ENCODE data around the gene DOCK2. TPM values are rescaled to one million over a fixed set of nuclear protein-coding genes. Genes with fewer than 3 reads are reported as not detected.

DOCK2 gene
- total and polyA plus RNA-seq, 2 of the 8 experiments (the other 6 are each of a cell fraction or from before 2014, with no cell fraction given) = 3.9 to 5.7 TPM

DNA sequence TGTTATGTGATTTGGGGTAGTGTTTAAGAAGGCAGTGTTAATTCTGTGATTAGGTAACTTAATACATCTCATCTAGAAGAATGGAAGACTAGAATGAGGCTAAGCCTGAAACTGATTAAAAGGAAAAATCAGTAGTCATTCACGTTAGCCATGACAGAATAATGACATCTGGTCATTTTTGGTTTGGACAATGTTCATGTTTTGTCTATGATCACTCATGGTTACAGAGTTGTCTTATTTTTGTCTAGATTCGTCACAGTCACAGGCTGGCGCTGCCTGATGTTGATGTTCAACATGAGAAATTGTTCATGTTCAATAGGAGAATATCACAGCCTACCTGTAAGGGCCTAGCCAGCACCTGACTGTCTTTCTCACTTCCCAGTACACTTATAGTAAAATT is 9.5 kb upstream of the DOCK2 start:
- H2BK5ac ChIP-seq (ENCODE audit: low read depth, low read length) = no peak overlapping the region
- no peak overlapping the region for H3K4me2 ChIP-seq (ENCODE audit: insufficient read depth in 1 of 2, low read depth in 2 of 2, low read length in 2 of 2)
- H3K9ac ChIP-seq (replicated peaks in 1 of 4; ENCODE audit: extremely low read depth in 1 of 4, low read depth in 3 of 4, low read length in 3 of 4) = no peak overlapping the region
- H3K79me1 ChIP-seq (ENCODE audit: low read depth, low read length) = no peaks in the 10 kb centered on the region
- no peaks in the 10 kb centered on the region for H3K36me3 ChIP-seq (ENCODE audit: control insufficient read depth in 2 of 4, insufficient read depth in 4 of 4, low read length in 3 of 4)
- H2BK15ac ChIP-seq (ENCODE audit: low read length) = no peak overlapping the region
- H4K8ac ChIP-seq (ENCODE audit: extremely low read depth, insufficient read depth, low read length) = no peak overlapping the region
- H3K23ac ChIP-seq (ENCODE audit: insufficient read length) = no peak overlapping the region
- H2AFZ ChIP-seq (ENCODE audit: low read length) = no peak overlapping the region
- H3K27ac ChIP-seq (ENCODE audit: low read depth, low read length) = no peak overlapping the region
- no peaks in the 10 kb centered on the region for H3K4me1 ChIP-seq (replicated peaks in 1 of 4; ENCODE audit: control insufficient read depth in 3 of 4, insufficient read depth in 4 of 4, low read length in 3 of 4)
- no peak overlapping the region for H4K5ac ChIP-seq (ENCODE audit: insufficient read length, low read depth, low read length)
- H3K18ac ChIP-seq (ENCODE audit: extremely low read depth, low read length) = no peak overlapping the region
- WGBS, 2 experiments (ENCODE audit: extremely low coverage in 1 of 2, insufficient coverage in 1 of 2, insufficient read length in 1 of 2, insufficient replicate concordance in 2 of 2, low coverage in 1 of 2, low lambda C conversion rate in 2 of 2, missing lambda C conversion rate in 1 of 2) = 81% methylated on average over 3 of the region's 3 CpGs; no CpG with 5 or more reads in 1 of the 2 experiments
- no peak overlapping the region for H2BK120ac ChIP-seq (replicated peaks; ENCODE audit: low read depth, low read length)
- no peak overlapping the region for H2AK5ac ChIP-seq (ENCODE audit: low read depth, low read length)
- TF ChIP-seq JUND (IDR thresholded peaks at IDR 0.05; ENCODE audit: low read length) (no peak), NRF1 (IDR thresholded peaks at IDR 0.05; ENCODE audit: low read depth, low read length) (no peak), CHD1 (IDR thresholded peaks at IDR 0.05; ENCODE audit: low read depth, low read length) (no peak), JUN (IDR thresholded peaks at IDR 0.05; ENCODE audit: low read depth, low read length) (no peak), GTF2F1 (IDR thresholded peaks at IDR 0.05; ENCODE audit: borderline replicate concordance, low read depth, low read length) (no peak), POLR2A (IDR thresholded peaks at IDR 0.05; ENCODE audit: control extremely low read depth in 1 of 2, low read depth in 2 of 2, low read length in 2 of 2) (no peak), FOSL1 (IDR thresholded peaks at IDR 0.05; ENCODE audit: insufficient read depth, low read depth, low read length) (no peak), YY1 (IDR thresholded peaks at IDR 0.05; ENCODE audit: low read depth, low read length) (no peak)
- TF ChIP-seq, protein P1, sequence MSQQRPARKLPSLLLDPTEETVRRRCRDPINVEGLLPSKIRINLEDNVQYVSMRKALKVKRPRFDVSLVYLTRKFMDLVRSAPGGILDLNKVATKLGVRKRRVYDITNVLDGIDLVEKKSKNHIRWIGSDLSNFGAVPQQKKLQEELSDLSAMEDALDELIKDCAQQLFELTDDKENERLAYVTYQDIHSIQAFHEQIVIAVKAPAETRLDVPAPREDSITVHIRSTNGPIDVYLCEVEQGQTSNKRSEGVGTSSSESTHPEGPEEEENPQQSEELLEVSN (IDR thresholded peaks at IDR 0.05) = no peak
- H3K23me2 ChIP-seq (ENCODE audit: low read depth, low read length) = no peaks in the 10 kb centered on the region
- no peak for DNase-seq (ENCODE audit: low read depth in 1 of 2, low spot score in 2 of 2)
- no peak overlapping the region for H3K56ac ChIP-seq (replicated peaks; ENCODE audit: insufficient read length, low read depth, low read length)
- H3K4me3 ChIP-seq (ENCODE audit: extremely low read depth in 1 of 4, insufficient read depth in 2 of 4, low read depth in 3 of 4, low read length in 4 of 4) = no peak overlapping the region
- no peak overlapping the region for H4K91ac ChIP-seq (replicated peaks; ENCODE audit: insufficient read length, low read length)
- H3K9me3 ChIP-seq (ENCODE audit: insufficient read depth in 2 of 2, low read depth in 1 of 2, low read length in 1 of 2) = no peaks in the 10 kb centered on the region
- no peak overlapping the region for H2BK12ac ChIP-seq (ENCODE audit: low read depth, low read length)
- no peaks in the 10 kb centered on the region; a peak in 1 of 7 replicates for H3K27me3 ChIP-seq (replicated peaks in 1 of 4; ENCODE audit: control insufficient read depth in 3 of 4, extremely low read depth in 1 of 4, insufficient read depth in 3 of 4, low read length in 3 of 4)
- ChIA-PET POLR2A (ENCODE audit: partially characterized antibody) (no interaction called here), CTCF (ENCODE audit: partially characterized antibody) (interaction anchor here (0.6 kb wide), 1 partner anchor 136 kb away, joined by 3 read pairs; no protein-coding TSS in a partner anchor)
- no peak for FAIRE-seq
- no peak overlapping the region for H2BK20ac ChIP-seq (ENCODE audit: low read length)
- no peak overlapping the region for H3K4ac ChIP-seq (replicated peaks; ENCODE audit: insufficient read length, low read depth, low read length)
- H4K20me1 ChIP-seq (replicated peaks in 1 of 2; ENCODE audit: control insufficient read depth in 1 of 2, insufficient read depth in 2 of 2, low read length in 2 of 2) = peaks cover 0 to 3% of the 10 kb centered on the region in 2 experiments
- H3K14ac ChIP-seq (ENCODE audit: insufficient read length) = no peak overlapping the region
- H3K79me2 ChIP-seq (ENCODE audit: control insufficient read depth in 1 of 2, insufficient read depth in 2 of 2, low read length in 2 of 2) = no peaks in the 10 kb centered on the region
